NCI-H526 (cell line): ENCODE measurements around the gene PHOSPHO1.

Experiments used
- DNase-seq, 2 experiments: peaks; one replicate each; lab custom pipeline; 2025; lab: John Stamatoyannopoulos, UW

Gene PHOSPHO1

GRCh38 chr17:49218941-49219913 lies 11.4 kb downstream of the PHOSPHO1 start:
- DNase-seq: peak in 1 of 2 experiments; percentile 35

DNA sequence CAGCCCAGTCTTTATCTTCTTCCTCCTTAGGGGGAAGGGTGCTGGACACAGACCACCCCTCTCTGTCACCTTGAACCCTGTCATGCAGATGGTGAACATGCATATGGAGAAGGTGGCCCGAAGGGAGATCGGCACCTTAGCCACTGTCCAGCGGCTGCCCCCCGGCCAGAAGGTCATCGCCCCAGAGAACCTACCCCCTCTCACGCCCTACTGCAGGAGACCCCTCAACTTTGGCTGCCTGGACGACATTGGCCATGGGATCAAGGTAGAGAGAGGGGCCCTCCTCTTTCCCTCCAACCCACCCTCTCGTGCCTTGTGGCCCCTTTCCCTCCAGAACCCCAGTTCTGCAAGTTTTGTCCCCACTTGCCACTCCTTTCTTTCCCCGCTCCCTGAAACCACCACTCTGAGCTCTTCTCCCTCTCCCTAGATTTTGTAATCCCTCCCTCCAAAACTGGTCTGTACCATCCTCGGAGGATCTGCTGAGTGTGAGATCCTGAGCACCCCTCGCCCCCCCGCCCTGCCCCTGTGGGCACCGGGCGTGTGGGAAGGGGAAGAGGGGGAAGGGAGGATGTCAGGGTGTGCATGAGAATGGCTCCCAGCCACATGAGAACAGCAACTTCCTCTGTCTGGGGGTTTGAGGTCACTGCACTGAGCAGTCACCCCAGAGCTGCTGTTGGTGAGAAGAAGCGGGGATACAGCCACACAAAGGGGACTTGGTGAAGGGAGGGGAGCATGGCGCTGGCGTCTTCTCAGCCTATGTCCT lies 12.8 kb downstream of the PHOSPHO1 start:
- no peak for DNase-seq

DNA sequence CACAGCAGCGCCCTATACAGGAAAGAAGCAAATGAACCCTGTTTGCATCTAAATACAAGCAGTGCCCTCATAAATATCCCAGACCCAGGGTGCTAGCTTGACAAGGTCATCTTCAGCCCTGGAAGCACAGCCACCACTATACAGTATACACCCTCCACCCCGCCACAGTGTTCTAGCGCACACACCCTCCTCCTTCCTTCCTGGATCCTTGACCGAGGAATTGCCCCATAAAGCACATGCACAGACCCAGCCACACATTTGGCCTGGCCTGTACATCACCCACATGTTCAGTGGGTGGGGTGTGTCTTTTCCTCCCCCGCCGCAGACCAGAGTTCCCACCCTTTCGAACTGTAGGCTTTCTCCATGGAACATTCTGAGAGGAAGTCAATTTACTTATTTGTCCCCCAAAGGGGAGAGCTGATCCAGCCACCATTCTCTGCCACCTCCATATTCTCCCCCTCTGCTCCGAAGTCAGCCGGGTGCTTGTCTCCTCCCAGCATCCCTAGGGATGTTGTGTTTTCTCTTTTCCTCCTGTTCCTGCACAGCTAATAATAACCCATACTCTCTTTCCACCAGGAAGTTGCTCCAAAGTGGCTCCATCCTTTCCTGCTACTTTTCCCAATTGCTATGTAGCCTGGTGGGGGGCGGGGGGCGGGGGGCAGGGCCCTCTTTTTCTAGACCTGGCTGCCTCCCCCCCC lies 13.5 kb downstream of the PHOSPHO1 start:
- DNase-seq: no peak

- DNase-seq: no peak
Observed at GRCh38 chr17:49216482-49216881, 14.1 kb downstream of the PHOSPHO1 start.

- no peak for DNase-seq
Observed at GRCh38 chr17:49214676-49215360, 15.8 kb downstream of the PHOSPHO1 start.

DNA sequence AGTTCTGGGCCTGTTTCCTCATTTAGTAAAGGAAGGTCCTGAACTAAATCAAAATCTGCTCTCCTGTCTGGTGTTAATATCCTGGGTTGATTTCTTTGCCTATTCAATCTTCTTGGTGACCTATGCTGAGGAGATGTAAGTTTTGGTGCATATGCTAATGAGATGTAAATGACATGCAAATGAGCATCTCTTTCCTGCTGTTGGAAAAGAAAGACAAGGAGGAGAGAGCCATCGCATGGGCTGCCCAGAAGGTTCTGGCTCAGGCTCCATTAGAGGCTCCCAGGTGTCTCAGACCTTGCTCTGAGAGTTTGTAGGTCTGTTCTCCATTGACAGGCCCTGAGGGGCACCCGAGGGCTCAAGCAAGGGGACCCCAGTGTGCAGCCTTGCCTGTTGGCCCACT lies 16.7 kb downstream of the PHOSPHO1 start:
- DNase-seq: peak; percentile 59 to 66

DNA sequence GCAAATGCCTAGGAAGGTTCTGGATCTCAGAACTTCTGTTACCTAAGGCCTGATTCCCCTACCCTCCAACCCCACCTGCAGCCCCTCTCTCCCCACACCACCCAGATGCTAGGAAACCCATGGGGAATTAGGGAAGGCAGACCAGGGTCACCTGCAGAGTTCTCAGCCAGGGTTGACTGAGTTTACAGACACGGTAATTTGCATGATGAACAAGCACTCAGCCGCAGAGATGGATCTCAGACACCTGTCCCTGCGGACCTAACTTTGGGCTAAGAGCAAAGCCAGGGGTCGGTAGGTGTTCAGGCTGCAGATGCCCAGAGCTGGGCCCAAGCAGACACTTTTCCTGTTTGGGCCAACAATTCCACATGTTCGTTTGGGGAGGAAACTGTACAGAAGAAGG lies 17.2 kb downstream of the PHOSPHO1 start:
- DNase-seq: peak; percentile 72 to 91

DNA sequence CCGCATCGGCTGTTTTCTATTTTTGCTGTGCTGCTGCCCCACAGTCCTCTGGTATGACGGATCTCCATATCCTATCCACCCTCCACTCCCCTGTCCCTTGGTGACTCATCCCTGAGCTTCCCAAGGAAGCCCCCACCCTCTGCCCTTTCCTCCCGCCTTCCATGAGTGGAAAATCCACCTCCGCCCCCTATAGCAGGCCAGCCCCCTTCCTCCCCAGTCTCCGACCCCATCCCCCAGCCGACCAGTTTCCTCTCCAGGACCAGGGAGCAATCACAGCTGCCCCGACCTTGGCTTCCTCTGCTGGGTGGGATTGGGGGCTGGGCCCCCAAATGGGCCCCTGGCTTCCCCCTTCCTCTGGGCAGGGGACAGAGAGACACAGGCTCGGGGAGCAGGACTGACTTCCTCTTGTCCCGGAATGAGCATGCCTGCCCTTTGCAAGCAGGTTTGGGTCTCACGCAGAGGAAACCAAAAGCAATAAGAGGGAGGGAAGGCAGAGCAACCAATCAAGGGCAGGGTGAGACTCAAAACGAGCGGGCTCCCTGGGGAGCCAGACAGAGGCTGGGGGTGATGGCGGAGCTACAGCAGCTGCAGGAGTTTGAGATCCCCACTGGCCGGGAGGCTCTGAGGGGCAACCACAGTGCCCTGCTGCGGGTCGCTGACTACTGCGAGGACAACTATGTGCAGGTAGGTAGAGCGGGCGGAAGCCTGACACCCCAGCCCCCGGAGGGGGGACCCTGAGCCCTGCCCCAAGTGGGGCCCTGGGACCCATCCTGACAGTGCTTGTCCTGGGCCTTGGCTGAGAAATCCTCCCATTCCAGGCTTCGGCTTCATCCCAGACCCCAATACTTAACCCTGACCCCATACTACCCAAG lies 20.2 kb downstream of the PHOSPHO1 start, which contains the start of the genes ABI3 and GNGT2:
Gene ABI3, plus strand, starts transcription at position 550 of the 872 bp plus-strand sequence. Its CDS starts 18 bp downstream, at position 568.
Gene GNGT2, minus strand, starts transcription at position 417 of the 872 bp plus-strand sequence. CDS start 3,152 bp downstream, outside the sequence.
- DNase-seq: no peak

DNA sequence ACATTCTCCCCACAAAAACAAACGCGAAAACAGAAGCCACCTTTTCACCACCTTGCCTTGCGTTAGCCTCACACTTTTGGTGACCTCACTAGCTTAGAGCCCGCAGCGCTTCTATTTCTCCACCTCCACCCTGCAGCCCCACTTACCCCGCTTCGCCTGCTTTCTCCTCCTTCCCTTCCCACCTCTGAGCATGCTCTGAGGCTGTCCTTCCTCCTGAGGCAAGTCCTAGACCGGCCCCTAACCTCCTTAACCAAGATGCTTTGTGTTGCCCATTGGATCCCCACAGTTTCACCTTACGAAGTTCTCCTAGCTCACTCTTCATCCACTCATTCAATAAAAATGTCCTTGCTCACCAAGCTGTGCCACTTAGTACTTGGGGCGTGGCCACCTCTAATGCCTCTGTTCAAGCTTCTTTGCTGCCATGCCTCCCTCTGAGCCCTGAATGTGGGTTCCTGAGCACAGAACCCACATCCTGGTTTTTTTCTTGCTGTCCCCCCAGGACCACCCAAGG lies 21.5 kb downstream of the PHOSPHO1 start:
- no peak for DNase-seq

DNA sequence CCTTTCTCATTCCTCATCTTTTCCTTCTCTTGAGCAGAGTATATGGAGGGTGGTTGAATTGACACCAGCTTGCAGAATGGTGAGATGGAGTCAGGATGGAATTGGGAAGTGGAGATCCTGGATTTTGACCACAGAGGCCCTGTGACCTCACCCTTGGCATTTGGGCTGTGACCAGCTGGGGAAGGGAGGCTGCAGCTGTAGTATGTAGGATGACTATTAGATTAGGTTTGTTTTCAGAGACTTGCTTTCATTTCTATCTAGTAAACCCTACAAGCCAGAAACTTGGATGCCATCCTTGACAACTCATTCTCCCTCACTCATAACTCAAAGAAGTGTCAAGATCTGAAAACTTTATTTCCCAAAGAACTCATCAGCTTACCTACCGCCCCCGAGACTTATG lies 26.1 kb downstream of the PHOSPHO1 start:
- DNase-seq: no peak

DNA sequence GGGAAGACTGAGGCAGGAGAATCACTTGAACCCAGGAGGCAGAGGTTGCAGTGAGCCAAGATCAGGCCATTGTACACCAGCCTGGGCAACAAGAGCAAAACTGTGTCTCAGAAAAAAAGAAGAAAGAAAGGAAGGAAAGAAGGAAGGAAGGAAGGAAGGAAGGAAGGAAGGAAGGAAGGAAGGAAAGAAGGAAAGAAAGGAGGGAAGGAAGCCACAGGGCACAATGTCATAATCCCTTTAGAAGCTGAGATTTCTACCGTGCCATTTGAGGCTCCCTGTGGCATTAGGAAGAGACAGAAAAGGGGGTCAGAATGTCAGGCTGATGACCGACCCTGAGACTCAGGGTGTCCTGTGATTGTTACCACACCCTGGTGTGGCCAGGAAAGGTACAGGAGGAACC lies 26.8 kb downstream of the PHOSPHO1 start:
- DNase-seq: no peak

DNA sequence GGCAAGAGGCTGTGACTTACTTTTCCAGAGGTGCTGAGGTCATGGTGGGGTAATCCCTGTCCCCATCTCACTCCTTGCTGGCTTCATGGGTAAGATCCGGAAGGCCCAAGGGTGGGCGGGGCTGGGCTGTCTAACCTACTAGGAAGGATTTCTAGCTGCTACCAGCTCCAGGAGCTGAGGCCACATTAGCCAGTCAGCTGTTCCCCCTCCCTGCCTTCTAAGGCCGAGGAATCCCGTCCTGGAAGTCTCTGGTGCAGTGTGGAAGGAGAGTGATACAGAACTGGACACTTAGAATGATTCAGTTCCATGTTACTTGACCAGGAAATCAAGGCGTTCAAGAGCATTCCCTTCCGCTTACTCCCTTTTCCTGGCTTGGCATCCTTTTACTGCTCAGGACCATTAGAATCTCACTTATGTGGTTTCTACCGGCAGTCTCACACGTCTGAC lies 29.1 kb downstream of the PHOSPHO1 start:
- DNase-seq: no peak

DNA sequence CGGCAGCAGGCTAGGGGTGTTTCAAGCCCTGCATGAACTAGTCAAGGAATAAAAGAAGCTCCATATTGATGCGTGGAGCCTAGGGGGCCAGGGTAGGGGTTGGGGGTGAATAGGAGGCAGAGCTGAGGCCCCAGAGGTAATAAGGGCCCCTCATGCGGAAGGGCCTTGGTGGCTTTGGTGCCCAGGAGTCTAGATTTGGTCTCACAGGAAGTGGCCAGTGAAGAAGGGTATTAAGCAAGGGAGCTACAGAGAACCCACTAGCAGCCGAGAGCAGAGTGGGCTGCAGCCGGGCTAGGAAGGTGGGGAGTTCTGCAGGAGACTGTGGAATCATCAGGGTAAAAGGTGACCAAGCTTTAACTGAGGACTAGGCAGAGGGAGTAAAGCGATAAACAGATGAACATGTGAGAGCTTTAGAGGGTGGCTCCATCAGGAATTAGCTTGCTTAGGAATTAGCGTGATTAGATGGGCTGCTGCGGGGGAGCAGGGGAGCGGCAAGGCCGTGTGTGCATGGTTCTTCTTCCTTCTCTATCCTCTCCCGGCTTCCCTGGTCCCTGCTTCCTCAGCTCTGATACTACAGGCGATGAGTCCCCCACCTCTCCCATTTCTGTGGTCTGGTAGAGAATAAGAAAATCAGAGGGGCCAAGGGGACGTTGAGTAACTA lies 30.0 kb downstream of the PHOSPHO1 start:
- no peak for DNase-seq

- no peak for DNase-seq
Observed at GRCh38 chr17:49198211-49198610, 32.4 kb downstream of the PHOSPHO1 start.

DNA sequence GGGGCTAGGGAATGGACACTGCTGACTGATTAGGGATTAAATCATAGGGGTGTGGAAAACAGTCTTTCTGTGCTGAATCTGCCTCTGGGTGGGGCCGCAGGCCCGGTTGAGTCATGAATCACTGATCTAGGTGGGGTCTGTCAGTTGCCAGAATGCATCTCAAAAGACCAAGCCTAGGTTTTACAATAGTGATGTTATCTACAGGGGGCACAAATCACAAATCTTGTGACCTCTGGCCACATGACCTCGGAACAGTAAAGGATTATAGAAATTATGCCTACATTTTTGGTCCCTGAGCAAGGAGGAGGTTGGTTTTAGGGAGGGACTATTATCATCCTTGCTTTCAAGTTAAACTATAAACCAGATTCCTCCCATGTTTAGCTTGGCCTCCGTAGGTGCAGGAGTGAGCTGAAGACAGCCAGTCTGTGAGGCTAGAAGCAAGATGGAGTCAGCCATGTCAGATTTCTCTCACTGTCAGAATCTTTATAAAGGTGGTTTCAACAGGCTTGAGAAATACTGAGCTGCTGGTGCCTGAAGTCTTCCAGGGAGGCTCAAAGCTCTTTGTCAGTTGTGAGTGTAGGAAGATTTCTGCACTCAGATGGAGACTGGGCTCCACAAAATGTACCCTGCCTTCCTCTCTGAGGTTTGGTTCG lies 33.1 kb downstream of the PHOSPHO1 start:
- DNase-seq: no peak

GRCh38 chr17:49196520-49196919 lies 34.1 kb downstream of the PHOSPHO1 start:
- DNase-seq: no peak

GRCh38 chr17:49195751-49196150 lies 34.8 kb downstream of the PHOSPHO1 start:
- no peak for DNase-seq

DNA sequence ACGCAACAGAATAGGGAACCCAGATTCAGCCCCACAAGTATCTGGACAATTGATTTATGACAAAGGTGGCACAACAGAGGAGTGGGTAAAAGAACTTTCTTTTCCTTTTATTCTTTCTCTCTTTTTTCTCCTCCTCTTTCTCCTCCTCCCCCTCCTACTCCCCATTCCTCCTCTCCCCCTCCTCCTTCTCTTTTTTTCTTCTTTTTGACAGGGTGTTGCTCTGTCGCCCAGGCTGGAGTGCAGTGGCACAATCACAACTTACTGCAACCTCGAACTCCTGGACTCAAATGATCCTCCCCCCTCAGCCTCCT lies 36.3 kb downstream of the PHOSPHO1 start:
- no peak for DNase-seq
